NCI-H146 (cell line): Measurements from ENCODE around the gene FYCO1.

ENCODE experiments used
- DNase-seq: peaks from one replicate; lab custom pipeline; 2025; lab: John Stamatoyannopoulos, UW

Gene FYCO1

GRCh38 chr3:45915059-45915439 lies 80.6 kb downstream of the FYCO1 start:
- DNase-seq: no peak

GRCh38 chr3:45914362-45915058 lies 81.1 kb downstream of the FYCO1 start:
- DNase-seq: no peak

DNA sequence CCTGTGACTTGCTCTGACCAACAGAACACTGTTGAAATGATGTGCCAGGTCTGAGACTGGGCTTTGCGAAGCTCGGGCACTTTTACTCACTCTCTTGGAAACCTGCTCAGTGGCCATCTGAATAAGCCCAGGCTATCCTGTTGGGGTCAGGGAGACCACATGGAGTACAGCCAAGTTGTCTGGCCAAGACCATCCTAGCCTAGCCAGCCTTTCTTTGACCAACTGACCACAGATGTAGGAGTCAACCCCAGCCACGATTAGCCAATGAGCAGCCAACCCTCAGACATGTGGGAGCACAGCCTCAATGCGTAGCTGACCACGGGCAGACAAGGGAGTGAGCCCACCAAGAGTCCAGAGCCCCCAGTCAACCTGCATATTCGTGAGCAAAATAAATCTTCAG lies 83.2 kb downstream of the FYCO1 start:
- DNase-seq: no peak

GRCh38 chr3:45911511-45912226 lies 84.0 kb downstream of the FYCO1 start:
- no peak for DNase-seq

DNA sequence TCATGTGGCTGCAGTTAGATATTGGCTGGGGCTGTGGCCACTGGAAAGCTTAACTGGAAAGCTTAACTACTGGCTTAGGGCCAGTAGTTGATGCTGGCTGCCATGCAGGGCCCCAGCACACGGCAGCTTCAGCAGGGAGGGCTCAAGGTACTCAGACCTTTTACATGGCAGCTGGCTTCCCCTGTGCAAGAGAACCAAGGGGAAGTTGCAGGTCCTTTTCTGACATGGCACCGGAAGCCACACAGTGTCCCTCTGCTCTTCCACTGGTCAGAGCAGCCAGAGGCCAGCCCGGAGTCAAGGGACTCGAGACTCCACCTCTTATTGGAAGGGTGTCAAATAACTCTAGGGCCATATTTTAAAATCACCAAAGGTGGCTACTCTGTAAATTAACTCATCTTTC lies 84.7 kb downstream of the FYCO1 start:
- DNase-seq: no peak

- DNase-seq: no peak
These were observed 86.1 kb downstream of the FYCO1 start for GRCh38 chr3:45909542-45909941.

DNA sequence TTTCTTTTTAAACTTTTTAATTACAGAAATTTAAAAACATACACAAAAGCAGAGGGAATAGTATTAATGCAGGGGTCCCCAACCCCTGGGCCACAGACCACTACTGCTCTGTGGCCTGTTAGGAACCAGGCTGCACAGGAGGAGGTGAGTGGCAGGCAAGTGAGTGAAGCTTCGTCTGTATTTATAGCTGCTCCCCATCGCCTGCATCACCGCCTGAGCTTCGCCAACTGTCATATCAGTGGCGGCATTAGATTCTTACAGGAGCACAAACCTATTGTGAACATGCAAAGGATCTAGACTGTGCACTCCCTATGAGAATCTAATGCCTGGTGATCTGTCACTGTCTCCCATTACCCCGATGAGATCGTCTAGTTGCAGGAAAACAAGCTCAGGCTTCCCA lies 86.9 kb downstream of the FYCO1 start:
- no peak for DNase-seq

- DNase-seq: no peak
These were observed 87.6 kb downstream of the FYCO1 start for GRCh38 chr3:45907769-45908705.

- no peak for DNase-seq
These were observed 88.8 kb downstream of the FYCO1 start for GRCh38 chr3:45906681-45907407.

DNA sequence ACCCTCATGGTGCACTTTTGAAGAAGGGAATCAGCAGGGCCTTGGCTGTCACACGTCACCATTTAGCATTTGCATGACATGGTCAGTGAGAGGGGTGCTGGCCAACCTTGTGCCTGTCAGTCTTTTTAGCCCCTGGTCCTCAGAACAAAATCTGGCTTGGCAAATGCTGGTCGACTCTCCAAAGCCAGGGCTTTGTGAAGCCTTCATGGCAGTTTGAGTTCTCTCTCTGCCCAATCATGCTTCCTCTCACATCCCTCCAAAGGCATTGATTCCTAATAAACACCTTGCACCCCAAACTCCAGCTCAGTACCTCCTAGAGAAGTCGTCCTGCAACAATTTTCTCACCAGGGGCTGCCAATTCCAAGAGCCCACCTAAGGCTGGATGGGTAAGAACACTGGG lies 89.9 kb downstream of the FYCO1 start:
- DNase-seq: no peak

- no peak for DNase-seq
These were observed 90.7 kb downstream of the FYCO1 start for GRCh38 chr3:45904931-45905330.

DNA sequence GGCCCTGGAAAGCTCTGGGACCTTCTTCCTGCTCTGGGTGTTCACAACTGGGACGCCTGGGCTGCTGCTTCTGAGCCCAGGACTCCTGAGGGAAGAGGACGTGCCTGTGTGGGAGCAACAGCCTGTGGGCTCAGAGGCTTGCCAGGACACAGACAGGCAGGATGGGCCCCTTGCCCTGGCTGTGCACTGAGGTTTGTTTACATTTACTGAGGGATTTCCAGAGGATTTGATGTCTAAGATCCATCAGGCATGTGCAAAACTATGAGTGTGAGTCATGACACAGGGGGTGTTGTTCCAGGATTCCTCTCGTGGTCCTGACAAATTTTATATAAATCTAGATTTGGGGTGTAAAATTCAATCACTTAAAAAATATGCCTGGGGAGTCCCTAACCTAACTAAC lies 98.7 kb downstream of the FYCO1 start:
- DNase-seq: no peak

DNA sequence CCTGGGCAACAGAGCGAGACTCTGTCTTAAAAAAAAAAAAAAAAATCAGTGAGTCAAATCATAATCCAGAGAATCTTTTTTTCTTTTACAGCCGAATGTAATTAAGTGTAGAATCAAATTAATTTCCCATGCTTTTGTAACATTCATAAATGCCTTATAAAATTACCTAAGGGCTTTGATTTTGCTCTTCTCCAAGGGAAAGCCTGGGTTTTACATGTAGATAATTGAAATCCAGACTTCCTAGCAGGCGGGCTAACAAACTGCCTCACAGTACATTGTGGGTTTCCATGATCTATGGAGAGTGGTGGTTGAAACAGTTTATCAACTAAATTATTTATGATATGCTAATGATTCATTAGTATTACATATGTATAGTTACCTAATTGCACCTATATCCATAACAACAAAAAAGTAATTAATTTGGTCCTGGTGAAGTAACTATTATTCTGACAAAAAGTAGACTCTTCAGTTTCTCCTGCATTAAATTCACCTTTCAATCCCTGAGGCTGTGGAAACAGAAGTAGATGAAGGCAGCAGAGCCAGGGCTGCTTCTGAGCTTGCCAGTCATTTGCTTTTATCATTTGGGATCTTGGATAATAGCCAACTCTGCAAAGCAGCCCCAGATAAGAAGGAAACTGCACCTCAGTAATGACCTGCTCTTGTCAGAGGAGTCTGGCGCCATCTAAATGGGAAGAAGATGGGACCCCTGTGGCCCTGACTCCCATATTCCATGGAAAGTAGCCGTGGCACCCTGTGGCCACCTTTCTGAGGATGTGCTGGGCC lies 99.7 kb downstream of the FYCO1 start:
- peak; percentile 41 for DNase-seq

- no peak for DNase-seq
These were observed 101.6 kb downstream of the FYCO1 start for GRCh38 chr3:45894015-45894414.

DNA sequence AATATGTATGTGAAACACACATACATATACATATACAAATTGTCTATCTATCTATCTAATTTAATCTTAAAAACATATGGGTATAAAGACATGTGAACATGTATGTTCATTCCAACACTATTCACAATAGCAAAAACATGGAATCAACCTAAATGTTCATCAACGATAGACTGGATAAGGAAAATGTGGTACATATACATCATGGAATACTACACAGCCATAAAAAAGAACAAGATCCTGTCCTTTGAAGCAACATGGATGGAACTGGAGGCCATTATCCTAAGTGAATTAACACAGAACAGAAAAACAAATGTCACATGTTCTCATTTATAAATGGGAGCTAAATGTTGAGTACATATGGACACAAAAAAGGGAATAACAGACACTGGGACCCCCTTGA lies 103.5 kb downstream of the FYCO1 start:
- DNase-seq: no peak

DNA sequence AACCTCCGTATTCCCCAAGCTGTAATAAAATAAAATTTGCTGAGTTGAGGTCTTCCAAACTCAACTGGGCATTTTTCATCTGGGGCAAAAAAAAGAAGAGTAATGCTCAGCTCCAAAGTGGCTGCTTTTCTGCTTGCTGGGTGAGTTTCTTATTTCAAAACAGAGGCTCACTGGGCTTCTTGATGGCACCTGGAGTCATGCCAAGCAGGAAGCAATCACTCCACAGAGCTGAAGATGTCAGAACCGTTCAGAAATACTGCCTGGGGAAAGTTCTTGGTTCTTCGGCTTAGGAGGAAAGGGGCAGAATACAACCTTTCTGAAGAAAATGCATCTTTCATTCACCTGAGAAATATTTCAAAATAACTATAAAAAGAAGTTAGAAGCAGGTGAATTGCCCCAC lies 105.2 kb downstream of the FYCO1 start:
- peak; percentile 12 for DNase-seq

GRCh38 chr3:45889337-45889736 lies 106.3 kb downstream of the FYCO1 start:
- DNase-seq: no peak

DNA sequence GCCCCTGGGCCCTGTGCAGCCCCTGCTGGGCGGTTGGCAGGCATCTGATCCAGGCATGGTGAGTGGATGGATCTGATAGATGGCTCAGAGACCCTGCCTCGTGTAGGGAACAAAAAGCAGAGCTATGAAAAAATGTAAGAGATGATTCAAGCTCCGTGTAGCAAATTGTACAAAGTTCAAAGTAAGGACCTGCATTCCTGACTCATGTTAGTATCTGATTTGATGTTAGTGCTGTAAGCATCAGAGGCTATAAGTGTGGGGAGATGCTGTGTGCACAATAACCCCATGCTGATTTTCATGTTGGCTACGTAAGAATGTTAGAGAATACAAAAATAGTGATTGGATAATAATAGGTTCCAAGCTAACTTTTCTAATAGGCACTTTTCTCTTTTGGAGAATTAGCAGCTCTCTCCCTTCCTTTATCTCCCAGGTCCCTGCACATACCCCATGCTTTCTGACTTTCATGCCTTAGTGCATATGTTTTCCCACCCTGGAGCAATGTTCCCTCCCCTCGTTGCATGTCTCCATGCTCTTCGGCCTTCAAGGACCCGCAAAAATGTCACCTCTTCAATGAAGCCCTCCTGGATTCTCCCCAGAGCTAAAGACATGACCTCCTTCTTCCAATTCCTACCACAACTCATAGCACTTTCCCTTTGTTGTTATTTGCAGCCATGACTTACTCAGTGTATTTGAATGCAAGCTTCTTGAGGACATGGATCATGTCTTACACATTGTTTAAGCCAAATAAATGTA lies 107.7 kb downstream of the FYCO1 start:
- DNase-seq: no peak

GRCh38 chr3:45887285-45887684 lies 108.3 kb downstream of the FYCO1 start:
- no peak for DNase-seq

GRCh38 chr3:45885979-45886705 lies 109.5 kb downstream of the FYCO1 start, which contains the start of gene CCR9:
TSS of gene CCR9 (plus strand) at chr3:45886543. CDS start at chr3:45894934, 8,391 bp downstream.
- DNase-seq: no peak
